ENCODE data around the gene SDR9C7. TPM values are rescaled to one million over a fixed set of nuclear protein-coding genes. Genes with fewer than 3 reads are reported as not detected.
"Not testable (repeated sequence)": the region's sequence is repeated elsewhere in the genome, so short reads cannot be mapped to it uniquely, and the experiment has no call there.

SDR9C7 gene
- total RNA-seq, 2 donors from 2014 or later: not detected

DNA sequence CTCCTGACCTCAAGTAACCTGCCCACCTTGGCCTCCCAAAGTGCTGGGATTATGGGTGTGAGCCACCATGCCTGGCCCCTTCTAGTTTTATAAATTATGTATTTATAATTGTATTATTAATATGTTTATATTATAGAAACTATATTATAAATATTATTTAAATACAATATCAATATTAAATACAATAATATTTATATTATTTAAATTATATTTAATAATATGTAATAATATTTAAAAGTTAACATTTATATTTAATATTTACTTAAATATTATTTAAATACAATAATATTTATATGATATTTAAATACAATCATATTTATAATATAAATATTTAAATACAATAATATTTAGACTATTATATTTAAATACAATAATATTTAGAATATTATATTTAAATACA is 20.0 kb downstream of the SDR9C7 start:
- no peak for ATAC-seq
- no peaks in the 10 kb centered on the region for H3K36me3 ChIP-seq (replicated peaks in 1 of 2; ENCODE audit: insufficient read depth in 1 of 2, low read depth in 2 of 2)
- no peaks in the 10 kb centered on the region for H3K27me3 ChIP-seq
- H3K4me3 ChIP-seq: no peak overlapping the region
- TF ChIP-seq POLR2A (IDR thresholded peaks at IDR 0.05): no peak
- TF ChIP-seq, protein P1, sequence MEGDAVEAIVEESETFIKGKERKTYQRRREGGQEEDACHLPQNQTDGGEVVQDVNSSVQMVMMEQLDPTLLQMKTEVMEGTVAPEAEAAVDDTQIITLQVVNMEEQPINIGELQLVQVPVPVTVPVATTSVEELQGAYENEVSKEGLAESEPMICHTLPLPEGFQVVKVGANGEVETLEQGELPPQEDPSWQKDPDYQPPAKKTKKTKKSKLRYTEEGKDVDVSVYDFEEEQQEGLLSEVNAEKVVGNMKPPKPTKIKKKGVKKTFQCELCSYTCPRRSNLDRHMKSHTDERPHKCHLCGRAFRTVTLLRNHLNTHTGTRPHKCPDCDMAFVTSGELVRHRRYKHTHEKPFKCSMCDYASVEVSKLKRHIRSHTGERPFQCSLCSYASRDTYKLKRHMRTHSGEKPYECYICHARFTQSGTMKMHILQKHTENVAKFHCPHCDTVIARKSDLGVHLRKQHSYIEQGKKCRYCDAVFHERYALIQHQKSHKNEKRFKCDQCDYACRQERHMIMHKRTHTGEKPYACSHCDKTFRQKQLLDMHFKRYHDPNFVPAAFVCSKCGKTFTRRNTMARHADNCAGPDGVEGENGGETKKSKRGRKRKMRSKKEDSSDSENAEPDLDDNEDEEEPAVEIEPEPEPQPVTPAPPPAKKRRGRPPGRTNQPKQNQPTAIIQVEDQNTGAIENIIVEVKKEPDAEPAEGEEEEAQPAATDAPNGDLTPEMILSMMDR (IDR thresholded peaks at IDR 0.05): no peak
- no peaks in the 10 kb centered on the region for H3K4me1 ChIP-seq
- no peak for DNase-seq
- intact Hi-C loops (cut with DNase I): no loop called here
- H3K27ac ChIP-seq: no peak overlapping the region
- H3K9me3 ChIP-seq: peaks cover 0 to 12% (median 0%) of the 10 kb centered on the region in 3 donors

DNA sequence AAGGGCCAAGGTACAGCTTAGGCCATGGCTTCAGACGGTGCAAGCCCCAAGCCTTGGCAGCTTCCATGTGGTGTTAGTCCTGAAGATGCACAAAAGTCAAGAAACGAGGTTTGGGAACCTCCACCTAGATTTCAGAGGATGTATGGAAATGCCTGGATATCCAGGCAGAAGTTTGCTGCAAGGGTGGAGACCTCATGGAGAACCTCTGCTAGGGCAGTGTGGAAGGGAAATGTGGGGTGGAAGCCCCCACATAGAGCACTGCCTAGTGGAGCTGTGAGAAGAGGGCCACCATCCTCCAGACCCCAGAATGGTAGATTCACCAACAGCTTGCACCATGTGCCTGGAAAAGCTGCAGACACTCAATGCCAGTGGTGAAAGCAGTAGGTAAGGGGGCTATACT is 24.8 kb downstream of the SDR9C7 start:
- H3K27ac ChIP-seq; intact Hi-C loops (cut with DNase I): not testable (repeated sequence)

DNA sequence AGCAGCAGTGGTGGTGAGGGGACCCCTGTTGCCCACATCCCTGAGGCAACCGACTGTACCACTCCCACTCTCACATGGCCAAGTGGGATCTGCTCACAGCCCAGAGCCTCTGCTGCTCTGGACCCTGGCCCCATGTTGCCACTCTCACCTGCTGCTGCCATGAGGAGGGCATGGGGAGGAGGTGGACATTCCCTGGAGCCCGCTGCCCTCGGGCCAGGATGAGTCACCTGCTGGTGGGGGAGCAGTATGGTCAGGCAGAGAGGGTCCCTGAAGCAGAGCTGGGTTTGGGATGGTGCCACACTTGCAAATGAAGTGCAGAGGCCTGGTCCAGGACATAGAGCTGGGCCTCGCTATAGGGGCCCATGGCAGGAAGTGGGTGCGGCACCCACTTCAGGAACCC is 26.1 kb downstream of the SDR9C7 start:
- no peaks in the 10 kb centered on the region for H3K4me1 ChIP-seq
- 76 to 86% methylated on average over 2 to 5 of the region's 5 CpGs for WGBS, 2 donors
- no peak for TF ChIP-seq POLR2A (IDR thresholded peaks at IDR 0.05)
- TF ChIP-seq, protein P1 (IDR thresholded peaks at IDR 0.05): no peak
- ATAC-seq: no peak
- H3K27ac ChIP-seq: no peak overlapping the region
- intact Hi-C loops (cut with DNase I): no loop called here
- H3K4me3 ChIP-seq: no peak overlapping the region
- no peaks in the 10 kb centered on the region for H3K27me3 ChIP-seq
- H3K9me3 ChIP-seq: peaks cover 0 to 19% (median 0%) of the 10 kb centered on the region in 3 donors
- DNase-seq: no peak
- no peaks in the 10 kb centered on the region for H3K36me3 ChIP-seq (replicated peaks in 1 of 2; ENCODE audit: insufficient read depth in 1 of 2, low read depth in 2 of 2)

More for the DNA sequence above, 24.8 kb downstream of the SDR9C7 start:
- not testable (repeated sequence) for H3K4me1 ChIP-seq; H3K36me3 ChIP-seq (replicated peaks in 1 of 2; ENCODE audit: insufficient read depth in 1 of 2, low read depth in 2 of 2); ATAC-seq; H3K4me3 ChIP-seq; H3K27me3 ChIP-seq; DNase-seq
- WGBS, 2 donors: 49% methylated on average over 2 of the region's 2 CpGs; no CpG with 5 or more reads in 1 of the 2 donors
- H3K9me3 ChIP-seq: peaks cover 0 to 14% (median 0%) of the 10 kb centered on the region in 3 donors

DNA sequence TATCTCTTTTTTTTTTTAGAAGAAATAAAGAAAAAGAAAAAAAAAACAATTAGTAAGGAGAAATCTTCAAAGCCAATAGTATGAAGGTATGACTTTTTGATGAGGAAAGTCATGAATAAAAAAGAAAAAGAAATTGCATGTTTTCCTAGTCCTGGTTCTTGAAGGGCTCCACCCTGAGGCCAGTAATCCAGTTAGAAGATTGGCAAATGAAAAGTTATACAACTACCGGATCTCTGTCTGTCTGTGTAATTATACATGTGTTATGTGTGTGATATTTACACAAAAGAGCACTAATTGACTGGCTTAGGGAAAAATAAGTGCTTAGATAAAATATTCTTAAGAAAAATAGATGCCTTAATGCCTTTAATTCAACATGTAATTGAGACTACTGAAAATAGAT is 28.4 kb downstream of the SDR9C7 start:
- 42 to 59% methylated on average over 1 of the region's 1 CpG for WGBS, 2 donors
- Histone ChIP-seq H3K36me3 (replicated peaks in 1 of 2; ENCODE audit: insufficient read depth in 1 of 2, low read depth in 2 of 2) (no peaks in the 10 kb centered on the region), H3K4me1 (no peaks in the 10 kb centered on the region), H3K27ac (no peak overlapping the region), H3K9me3 (peaks cover 0 to 40% (median 0%) of the 10 kb centered on the region in 3 donors), H3K4me3 (no peak overlapping the region), H3K27me3 (no peaks in the 10 kb centered on the region)
- TF ChIP-seq, protein P1 (IDR thresholded peaks at IDR 0.05): no peak
- TF ChIP-seq POLR2A (IDR thresholded peaks at IDR 0.05): no peak
- ATAC-seq (no peak), DNase-seq (no peak)
- intact Hi-C loops (cut with DNase I): no loop called here

DNA sequence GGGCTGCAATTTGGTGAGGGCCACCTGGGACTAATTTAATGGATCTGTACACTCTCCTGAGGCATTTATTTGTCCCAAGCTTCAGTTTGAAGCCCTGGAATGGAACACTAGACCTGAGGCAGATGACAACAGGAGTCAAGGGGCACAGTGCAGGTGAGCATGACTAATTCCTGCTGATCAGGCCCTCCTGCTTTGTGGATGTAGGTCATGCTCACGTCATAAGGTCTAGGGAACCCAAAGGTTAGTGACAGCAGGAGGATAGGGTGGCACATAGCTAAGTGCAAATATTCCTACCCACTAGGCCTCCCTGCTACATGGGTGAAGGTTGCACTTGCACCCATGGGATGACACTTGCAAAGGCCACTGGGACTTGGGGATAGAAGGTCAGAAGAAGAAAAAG is 30.8 kb downstream of the SDR9C7 start:
- no peak for DNase-seq
- no peaks in the 10 kb centered on the region for H3K27me3 ChIP-seq

DNA sequence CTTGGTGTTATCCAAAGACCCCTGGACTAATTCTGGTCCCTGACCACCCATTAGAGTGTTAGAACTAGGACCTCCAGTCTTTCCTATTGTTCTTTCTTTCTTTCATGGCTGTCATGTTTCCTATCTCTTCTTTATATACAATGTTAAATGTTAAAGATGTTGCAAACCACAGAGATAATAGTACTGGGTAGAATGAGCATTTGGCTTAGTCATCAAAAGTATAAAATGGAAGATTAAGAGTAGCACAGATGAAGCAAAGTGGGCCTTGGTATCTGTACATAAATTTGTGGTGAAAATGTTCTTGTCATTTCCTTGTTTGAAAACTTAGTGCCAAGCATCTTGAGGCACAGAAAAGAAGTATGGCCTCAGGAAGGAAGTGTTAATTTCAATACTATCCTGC is 32.9 kb downstream of the SDR9C7 start:
- ATAC-seq; H3K27me3 ChIP-seq; H3K36me3 ChIP-seq (replicated peaks in 1 of 2; ENCODE audit: insufficient read depth in 1 of 2, low read depth in 2 of 2); intact Hi-C loops (cut with DNase I); H3K4me1 ChIP-seq; H3K27ac ChIP-seq; H3K4me3 ChIP-seq; DNase-seq: not testable (repeated sequence)
- H3K9me3 ChIP-seq: peaks cover 0 to 39% (median 3%) of the 10 kb centered on the region in 3 donors

More for the DNA sequence above, 30.8 kb downstream of the SDR9C7 start:
- WGBS, 2 donors: 31% methylated on average over 1 of the region's 1 CpG; no CpG with 5 or more reads in 1 of the 2 donors
- H3K4me3 ChIP-seq: no peak overlapping the region
- H3K27ac ChIP-seq: no peak overlapping the region
- intact Hi-C loops (cut with DNase I): no loop called here
- peaks cover 0 to 39% (median 3%) of the 10 kb centered on the region in 3 donors for H3K9me3 ChIP-seq
- no peaks in the 10 kb centered on the region for H3K36me3 ChIP-seq (replicated peaks in 1 of 2; ENCODE audit: insufficient read depth in 1 of 2, low read depth in 2 of 2)
- H3K4me1 ChIP-seq: no peaks in the 10 kb centered on the region
- no peak for ATAC-seq
- no peak for TF ChIP-seq POLR2A (IDR thresholded peaks at IDR 0.05)
- TF ChIP-seq, protein P1 (IDR thresholded peaks at IDR 0.05): no peak

All from body of pancreas (tissue), 4 donors.